GM10847 (cell line): ENCODE results near the gene NHSL2.

Source experiments
- POLR2A ChIP-seq: IDR thresholded peaks from 2 replicates; pipeline ENCODE4 v1.6.1; 2011; ENCODE audit not compliant: insufficient read length; ENCODE audit errors: extremely low read depth

NHSL2 gene

DNA sequence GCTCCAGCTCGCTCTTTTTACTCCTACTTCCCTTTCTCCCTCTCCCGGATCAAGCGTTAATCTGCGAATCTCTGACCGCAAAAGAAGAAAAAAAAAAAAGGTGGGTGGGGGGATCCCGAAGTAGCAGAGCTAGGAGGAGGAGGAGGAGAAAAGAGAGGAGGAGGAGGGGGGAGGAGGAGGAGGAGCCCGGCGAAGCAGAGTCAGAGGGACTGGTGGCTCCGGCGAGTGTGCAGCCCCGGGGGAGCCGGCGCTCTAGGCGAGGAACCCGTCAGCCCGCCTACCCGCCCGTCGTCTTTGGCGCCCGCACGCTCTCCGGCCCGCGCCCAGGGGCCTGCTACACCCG, at the start of gene NHSL2:
Gene NHSL2, plus strand, starts transcription at position 203 of the 343 bp plus-strand sequence.
- TF ChIP-seq POLR2A, result no peak

DNA sequence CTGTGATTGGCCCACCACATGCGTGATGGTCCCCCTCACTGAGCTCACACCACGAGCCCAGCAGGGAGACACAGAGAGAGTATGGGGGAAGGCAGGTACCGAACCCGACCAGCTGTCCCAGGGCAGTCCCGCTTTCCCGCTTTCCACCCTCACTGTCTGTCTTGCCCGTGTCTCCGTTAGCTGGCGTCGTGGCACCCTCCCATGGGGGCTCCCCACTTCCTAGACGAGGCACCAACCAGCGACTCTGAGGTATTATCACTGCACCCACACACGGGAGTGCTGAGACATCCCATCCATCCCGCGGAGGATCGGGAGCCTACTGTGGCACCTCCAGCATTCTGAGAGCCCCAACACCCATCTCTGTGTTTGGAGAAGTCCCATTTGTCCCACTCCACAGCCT, 43.0 kb upstream of the NHSL2 start:
- no peak for TF ChIP-seq POLR2A

DNA sequence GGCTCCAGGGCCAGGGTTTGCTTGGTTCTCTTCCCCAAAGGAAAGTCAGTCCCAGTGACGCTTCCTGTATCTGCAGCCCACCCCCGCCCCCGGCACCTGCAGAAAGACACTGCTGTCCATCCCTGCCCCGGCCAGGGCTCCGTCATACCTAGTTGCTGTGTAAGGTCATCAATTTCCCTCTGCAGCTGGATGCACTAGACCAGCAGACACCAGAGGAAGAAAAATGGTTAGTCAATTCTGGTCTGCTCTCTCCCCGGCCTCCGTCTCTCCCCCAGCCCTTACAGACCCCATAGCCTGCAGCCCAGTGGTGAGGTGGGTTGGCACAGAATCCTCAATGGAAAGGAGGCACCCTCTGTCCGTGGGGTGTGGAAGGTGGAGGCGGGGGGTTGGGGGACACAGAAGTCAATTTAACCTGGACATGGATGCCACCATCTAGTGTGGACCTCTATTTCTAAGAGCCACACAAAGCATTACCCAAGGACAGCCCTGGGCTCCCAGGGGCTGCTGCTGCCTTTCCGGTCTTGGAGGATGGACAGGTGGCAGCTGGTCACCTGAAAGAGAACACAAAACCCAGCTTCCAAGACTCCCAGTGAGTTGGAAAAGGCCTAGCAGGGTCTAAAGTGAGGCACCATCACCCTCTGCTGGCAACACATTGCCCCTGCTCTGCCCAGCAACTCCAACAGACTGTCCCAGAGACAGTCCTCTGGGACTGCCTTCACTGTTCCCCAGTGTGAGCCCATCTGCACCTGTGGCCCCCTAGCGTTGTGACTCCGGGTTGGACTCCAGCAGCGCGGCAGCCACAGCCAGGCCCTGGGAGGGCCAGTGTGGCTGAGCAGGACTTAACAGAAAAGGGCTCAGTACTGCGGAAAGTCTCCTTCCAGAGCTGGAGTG, 40.2 kb upstream of the NHSL2 start:
- TF ChIP-seq POLR2A, result no peak

DNA sequence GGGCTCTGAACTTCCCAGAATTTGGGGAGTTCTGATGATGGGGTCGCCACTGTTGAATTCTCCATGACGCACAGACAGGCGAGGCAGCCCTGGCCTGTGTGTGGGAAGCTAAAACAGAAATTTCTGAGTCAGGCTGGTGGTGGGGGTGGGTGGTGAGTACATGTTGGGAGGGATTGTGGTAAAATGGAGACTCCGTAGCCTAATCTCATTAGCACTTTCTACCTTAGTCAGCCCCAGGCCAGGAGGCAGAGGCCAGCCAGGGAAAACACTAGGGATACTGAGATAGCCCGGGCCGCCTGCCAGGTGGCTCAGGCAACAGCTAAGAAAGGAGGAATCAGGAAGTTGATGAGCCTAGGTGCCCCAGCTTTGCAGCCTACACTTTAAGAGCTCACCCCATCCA, 39.3 kb upstream of the NHSL2 start:
- no peak for TF ChIP-seq POLR2A

DNA sequence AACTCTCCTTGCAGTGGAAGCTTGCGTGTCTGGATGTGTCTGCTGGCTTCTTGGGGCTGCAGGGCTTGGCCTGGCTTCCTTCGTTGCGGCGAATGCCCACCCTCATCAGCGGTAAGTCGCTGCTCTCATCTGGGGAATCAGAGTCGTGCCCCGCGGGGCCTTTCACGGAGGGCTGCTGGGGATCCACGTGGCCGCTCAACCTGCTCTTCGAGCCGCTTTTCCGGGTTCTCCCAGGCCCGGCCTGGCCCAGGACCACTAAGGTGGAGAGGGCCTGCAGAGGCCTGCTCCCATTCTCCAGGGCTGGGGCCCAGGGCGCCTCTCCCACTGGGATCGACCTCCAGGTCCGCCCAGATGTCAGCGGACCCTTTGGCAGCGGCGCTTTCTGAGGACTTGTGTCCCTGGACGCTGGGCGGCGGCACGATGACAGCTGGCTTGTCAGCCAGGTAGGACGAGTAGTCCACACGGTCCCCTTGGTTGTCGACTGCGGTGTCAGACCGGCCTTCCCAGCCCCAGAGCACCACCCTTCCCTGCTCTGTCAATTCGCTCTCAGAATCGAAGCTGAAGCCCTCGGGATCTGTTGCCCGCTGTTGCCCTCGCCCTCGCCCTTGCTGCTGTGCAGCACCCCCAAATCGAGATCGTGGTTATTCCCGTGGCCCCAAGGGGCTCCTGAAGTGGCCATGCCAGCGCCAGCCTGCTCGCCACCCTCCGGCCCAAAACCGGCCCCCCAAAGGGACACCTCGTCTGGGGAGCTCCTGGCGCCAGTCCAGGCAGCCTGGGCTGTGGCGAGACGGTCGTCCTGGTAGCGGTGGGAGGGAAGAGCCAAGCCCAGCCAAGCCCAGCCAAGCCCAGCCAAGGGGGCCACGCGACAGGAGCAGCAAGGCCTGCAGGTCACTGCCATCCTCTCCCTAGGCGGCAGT, 37.8 kb upstream of the NHSL2 start:
- no peak for TF ChIP-seq POLR2A

DNA sequence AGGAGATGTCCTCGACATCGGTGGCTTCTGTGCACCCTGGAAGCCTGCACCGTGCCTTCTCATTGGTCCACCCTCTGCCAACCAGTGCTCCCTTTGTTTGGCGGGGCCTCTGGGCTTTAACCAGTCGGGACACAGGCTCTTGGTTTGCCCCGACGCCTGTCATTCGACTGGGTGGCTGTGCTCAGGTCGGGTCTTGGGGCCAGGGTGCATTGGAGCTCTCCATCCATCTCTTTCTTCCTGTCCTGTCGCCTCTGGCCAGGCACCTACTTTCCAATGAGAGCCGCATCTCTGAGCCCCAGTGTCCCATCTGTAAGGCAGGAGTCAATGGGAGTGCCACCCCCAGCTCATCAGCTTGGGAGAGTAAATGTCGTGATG, 37.2 kb upstream of the NHSL2 start:
- no peak for TF ChIP-seq POLR2A

DNA sequence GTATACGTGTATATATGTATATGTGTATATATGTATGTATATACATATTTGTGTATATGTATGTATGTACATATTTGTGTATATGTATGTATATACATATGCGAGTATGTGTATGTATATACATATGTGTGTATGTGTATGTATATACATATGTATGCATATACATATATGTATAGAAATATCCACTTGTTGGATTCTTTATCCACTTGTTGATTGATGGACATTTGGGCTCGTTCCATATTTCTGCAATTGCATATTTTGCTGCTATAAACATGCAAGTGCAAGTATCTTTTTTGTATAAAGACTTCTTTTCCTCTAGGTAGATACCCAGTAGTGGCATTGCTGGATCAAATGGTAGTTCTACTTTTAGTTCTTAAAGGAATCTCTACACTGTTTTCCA, 25.5 kb upstream of the NHSL2 start:
- TF ChIP-seq POLR2A, result no peak

DNA sequence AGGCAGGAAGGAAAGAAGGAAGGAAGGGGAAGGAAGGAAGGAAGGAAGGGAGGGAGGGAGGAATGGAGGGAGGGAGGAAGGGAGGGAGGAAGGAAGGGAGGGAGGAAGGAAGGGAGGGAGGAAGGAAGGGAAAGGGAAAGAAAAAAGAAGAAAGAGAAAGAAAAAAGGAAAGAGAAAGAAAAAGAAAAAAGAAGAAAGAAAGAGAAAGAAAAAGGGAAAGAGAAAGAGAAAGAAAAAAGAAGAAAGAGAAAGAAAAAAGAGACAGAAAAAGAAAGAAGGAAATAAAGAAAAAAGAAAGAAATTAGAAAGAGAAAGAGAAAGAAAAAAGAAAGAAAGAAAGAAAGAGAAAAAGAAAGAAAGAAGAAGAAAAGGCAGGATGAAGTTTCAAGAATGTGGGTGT, 15.0 kb upstream of the NHSL2 start:
- no peak for TF ChIP-seq POLR2A

DNA sequence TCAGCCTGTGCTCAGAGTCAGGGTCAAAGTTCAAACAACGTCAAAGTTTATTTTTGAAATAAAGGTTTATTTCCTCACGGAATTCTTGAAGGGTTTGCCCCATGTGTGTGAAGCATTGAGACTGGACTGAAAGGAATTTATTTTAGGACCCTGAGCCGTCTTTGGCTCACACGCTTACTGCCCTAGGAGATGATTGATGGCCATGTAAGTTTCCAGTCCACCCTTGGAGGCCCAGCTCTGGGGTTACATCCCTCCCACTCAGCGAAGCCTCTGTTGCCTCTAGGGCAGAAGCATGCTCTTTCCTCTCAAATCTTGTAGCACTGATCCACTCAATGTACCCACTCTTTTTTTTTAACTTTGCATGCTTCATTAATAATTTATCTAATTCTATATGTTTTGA, 4.5 kb upstream of the NHSL2 start:
- no peak for TF ChIP-seq POLR2A

DNA sequence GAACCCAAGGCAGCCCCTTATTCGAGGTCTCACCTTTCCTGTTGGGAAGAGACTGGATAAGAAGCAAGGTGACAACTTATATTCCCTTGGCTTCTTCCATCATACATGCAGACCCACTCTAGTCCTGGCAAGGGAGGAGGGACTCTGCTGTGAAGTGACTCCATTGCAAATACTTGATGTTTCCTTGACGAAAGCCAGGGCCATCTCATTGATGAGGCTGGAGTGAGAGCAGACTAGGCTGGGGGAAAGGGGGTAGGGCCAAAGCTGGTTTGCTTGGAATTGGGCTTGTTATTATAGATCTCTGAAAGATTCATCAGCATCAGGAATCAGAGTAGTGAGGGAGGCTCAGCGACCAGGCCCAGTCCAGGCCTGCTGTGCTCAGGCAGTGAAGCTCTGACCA, 2.3 kb upstream of the NHSL2 start:
- TF ChIP-seq POLR2A, result no peak

DNA sequence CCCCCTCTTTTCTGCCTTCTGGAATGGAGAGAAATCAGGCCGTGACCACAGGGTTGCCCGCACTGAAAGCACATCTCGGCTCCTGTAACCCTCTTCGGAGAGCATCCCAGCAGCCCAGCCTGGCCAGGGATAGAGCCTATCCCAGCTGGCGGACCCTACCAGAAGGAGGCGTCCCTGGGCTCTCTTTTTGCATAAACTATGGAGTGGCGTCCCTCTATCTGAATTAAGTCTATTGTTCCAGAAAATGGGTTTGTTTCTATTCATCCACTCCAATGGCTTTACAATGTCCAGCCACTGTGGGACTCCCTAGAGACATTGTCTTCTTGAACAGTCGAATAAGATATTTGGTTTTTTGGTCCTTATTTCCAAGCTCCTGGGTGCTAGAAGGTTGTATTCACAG, 689 bp upstream of the NHSL2 start:
- TF ChIP-seq POLR2A, result no peak

DNA sequence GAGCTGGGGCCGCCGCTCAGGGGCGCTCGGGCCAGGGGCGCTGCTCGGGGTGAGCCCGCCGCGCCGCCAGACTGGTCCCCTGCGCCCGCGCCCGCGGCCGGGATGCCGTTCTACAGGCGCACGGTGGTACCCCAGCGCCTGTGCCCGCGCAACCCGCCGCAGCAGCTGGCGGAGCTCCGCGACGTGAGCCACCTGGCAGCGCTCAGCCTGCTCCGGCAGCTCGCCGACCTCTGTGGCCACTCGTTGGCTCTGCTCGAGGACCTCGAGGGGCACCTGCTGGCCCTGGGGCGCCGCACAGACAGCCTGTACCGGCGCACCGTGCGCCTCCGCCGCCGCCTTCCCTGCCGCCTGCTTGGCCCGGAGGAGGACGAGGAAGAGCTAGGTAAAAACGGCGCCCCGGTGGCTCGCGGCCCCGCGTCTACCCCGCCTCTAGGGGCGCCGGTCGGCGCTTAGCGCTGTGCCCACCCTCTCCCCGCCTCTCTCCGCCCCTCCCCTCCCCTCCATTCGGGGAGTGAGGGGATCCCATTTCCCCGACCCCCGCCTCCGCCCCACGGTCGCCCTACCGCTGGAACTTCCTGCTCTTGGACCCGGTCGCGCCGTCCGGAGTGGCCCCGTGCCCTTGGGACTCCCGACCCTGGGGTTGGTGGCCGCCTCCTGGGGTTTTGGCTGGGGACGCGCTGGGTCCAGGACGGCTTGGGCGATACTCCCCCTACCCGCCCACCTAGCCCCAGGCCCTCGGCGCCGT, 513 bp downstream of the NHSL2 start:
- no peak for TF ChIP-seq POLR2A

DNA sequence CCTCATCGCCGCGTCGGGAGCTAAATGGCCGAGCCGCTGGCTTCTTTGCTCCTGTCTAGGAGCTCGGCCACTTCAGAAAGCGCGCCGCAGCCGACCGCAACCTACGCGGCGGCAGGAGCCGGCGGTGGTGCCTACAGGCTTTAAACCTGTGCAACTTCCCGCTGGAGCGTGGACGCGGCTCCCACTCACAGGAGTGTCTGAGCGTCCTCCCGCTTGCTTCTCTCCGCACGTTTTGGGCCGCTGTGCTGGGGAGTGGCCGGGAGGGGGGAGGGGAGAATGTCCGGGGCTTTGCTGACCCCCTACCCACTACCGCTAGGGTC, 1.0 kb downstream of the NHSL2 start:
- TF ChIP-seq POLR2A, result no peak

DNA sequence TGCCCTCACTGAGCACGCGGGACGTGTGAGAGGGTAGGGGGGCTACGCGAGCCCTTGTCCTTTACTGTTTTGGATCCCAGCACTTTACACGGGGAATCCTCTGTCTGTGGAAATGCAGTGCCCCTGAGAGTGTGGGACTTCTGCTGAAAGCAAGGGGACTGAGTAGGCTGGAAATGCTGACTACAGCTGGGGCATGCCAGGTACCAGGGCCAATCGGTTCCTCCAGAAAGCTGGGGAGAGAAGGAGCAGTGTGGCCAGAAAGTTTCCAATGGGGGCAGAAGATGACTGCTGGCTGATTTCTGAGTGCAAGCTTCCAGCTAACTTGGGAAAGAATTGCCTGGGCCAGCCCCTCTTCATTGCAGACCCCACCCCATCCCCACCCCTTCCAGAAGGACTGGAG, 1.5 kb downstream of the NHSL2 start:
- TF ChIP-seq POLR2A, result no peak

DNA sequence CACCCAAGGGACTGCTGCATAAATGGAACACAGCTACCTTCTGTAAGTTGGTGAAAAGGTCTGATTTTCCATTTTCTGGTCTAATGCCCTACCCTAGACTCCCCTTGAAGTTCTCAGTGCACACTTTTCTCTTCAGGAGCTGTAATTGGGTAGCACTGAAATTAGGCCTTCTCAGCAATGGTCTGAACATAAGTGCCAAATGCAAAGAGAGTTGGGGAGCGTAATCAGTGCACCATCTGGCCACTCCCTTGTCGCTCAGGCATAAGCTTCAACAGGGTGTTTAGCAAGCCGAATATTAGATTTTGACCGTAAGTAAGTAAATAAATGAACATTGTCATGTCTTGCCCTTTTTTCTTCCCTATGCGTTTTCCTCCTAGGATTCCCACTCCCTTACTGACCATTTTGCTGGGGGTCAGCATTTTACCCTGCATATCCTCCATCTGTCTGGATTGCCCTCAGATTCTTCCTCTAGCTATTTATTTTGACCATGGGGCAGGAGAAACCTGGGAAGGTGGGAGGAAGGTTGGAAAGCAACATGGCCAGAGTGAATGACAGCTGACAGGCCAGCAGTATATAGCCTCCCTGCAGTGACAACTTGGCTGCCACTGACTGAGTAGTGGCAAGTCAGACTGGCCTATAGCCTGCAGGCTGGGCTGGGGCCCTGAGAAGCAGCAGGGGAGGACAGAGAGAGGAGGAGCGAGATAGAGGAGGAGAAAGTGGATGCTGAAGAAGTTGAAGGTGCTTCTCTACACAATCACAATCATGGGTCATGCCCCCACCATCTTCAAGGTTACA, 2.7 kb downstream of the NHSL2 start:
- TF ChIP-seq POLR2A, result no peak
